ENCODE measurements around the gene CHP2. TPM values are rescaled to one million over a fixed set of nuclear protein-coding genes. Genes with fewer than 3 reads are reported as not detected.
A peak's percentile ranks its signal among the peaks of the same experiment; 100 is the strongest.

The CHP2 gene
- total and polyA plus RNA-seq, 8 donors = 0.10 to 0.35 (median 0.20) TPM; not detected in 1

- H3K27me3 ChIP-seq = peaks cover 0 to 56% of the 10 kb centered on the region in 2 donors
- TF ChIP-seq CTCF (IDR thresholded peaks at IDR 0.05) = no peak
- intact Hi-C loops (cut with DNase I) = no loop called here
- DNase-seq (no peak), ATAC-seq (no peak)
- H3K9me3 ChIP-seq = no peaks in the 10 kb centered on the region
- H3K27ac ChIP-seq = no peak overlapping the region
- no peaks in the 10 kb centered on the region for H3K36me3 ChIP-seq
- no peak overlapping the region for H3K4me3 ChIP-seq
- peaks cover 0 to 5% of the 10 kb centered on the region in 2 donors for H3K4me1 ChIP-seq
These were observed 32.2 kb downstream of the CHP2 start for GRCh38 chr16:23786964-23787561.

GRCh38 chr16:23788685-23789084 is 33.9 kb downstream of the CHP2 start:
- DNase-seq (no peak), ATAC-seq (peak; percentile 23)
- Histone ChIP-seq H3K4me3 (no peak overlapping the region), H3K4me1 (peaks cover 0 to 5% of the 10 kb centered on the region in 2 donors), H3K9me3 (no peaks in the 10 kb centered on the region), H3K27me3 (peaks cover 0 to 42% of the 10 kb centered on the region in 2 donors), H3K36me3 (no peaks in the 10 kb centered on the region), H3K27ac (no peak overlapping the region)
- no peak for TF ChIP-seq CTCF (IDR thresholded peaks at IDR 0.05)
- intact Hi-C loops (cut with DNase I) = no loop called here

GRCh38 chr16:23795378-23795777 is 40.6 kb downstream of the CHP2 start:
- Histone ChIP-seq H3K36me3 (no peaks in the 10 kb centered on the region), H3K27ac (no peak overlapping the region), H3K27me3 (peaks cover 0 to 6% of the 10 kb centered on the region in 2 donors), H3K4me1 (no peaks in the 10 kb centered on the region), H3K4me3 (no peak overlapping the region), H3K9me3 (no peaks in the 10 kb centered on the region)
- no peak for TF ChIP-seq CTCF (IDR thresholded peaks at IDR 0.05)
- DNase-seq (no peak), ATAC-seq (no peak)
- intact Hi-C loops (cut with DNase I) = no loop called here

- ATAC-seq = no peak
- Histone ChIP-seq H3K27me3 (peaks cover 0 to 7% of the 10 kb centered on the region in 2 donors), H3K4me3 (no peak overlapping the region), H3K36me3 (no peaks in the 10 kb centered on the region), H3K9me3 (no peaks in the 10 kb centered on the region), H3K4me1 (no peaks in the 10 kb centered on the region), H3K27ac (no peak overlapping the region)
- DNase-seq = no peak
- TF ChIP-seq CTCF (IDR thresholded peaks at IDR 0.05) = no peak
- intact Hi-C loops (cut with DNase I) = no loop called here
These were observed 42.1 kb downstream of the CHP2 start for GRCh38 chr16:23796941-23797340.

GRCh38 chr16:23801378-23801777 is 46.6 kb downstream of the CHP2 start:
- Histone ChIP-seq H3K36me3 (no peaks in the 10 kb centered on the region), H3K4me3 (no peak overlapping the region), H3K4me1 (peaks cover 0 to 12% of the 10 kb centered on the region in 2 donors), H3K27me3 (peaks cover 0 to 7% of the 10 kb centered on the region in 2 donors), H3K9me3 (no peaks in the 10 kb centered on the region), H3K27ac (no peak overlapping the region)
- peak; percentile 93 for ATAC-seq
- intact Hi-C loops (cut with DNase I) = loop anchor here in 1 of 2 donors (5.0 kb wide), 1 partner anchor 211 kb away; no protein-coding TSS in a partner anchor
- DNase-seq = peak; percentile 40 to 86 (median 73)
- TF ChIP-seq CTCF (IDR thresholded peaks at IDR 0.05) = peak; percentile 64 to 71

Data from left lung (tissue), 10 donors.